Astrocyte of the spinal cord (primary cell): ENCODE results near the gene ABCC8.

Experiments
- DNase-seq: peaks from one replicate; pipeline ENCODE4 v3.0.0; 2011; ENCODE audit warnings: low read depth, low spot score
- H3K4me3 ChIP-seq: 2 replicates; pipeline ENCODE4 v1.5.1; 2011; ENCODE audit warnings: low read depth, mild to moderate bottlenecking, low read length, moderate library complexity
- CTCF ChIP-seq: IDR thresholded peaks from 2 replicates; pipeline ENCODE4 v1.5.1; 2012; ENCODE audit warnings: low read depth, mild to moderate bottlenecking, low read length, inconsistent platforms
- in situ Hi-C: cut with HindIII; loops from 2 replicates; pipeline ENCODE4 v1.10.0; 2017; ENCODE audit warnings: low sequenced_read_pairs

Gene ABCC8

GRCh38 chr11:17406818-17407149, 69.9 kb downstream of the ABCC8 start:
- no peak for TF ChIP-seq CTCF
- in situ Hi-C loops: no loop called here
- H3K4me3 ChIP-seq: no peak overlapping the region
- DNase-seq: no peak

GRCh38 chr11:17406082-17406817, 70.4 kb downstream of the ABCC8 start:
- DNase-seq: no peak
- TF ChIP-seq CTCF: no peak
- H3K4me3 ChIP-seq: no peak overlapping the region
- in situ Hi-C loops: no loop called here

GRCh38 chr11:17405232-17406005, 71.2 kb downstream of the ABCC8 start:
- in situ Hi-C loops: no loop called here
- H3K4me3 ChIP-seq: no peak overlapping the region
- TF ChIP-seq CTCF: no peak
- DNase-seq: peak; percentile 24

GRCh38 chr11:17403980-17404759, 72.5 kb downstream of the ABCC8 start:
- TF ChIP-seq CTCF: no peak
- no peak overlapping the region for H3K4me3 ChIP-seq
- in situ Hi-C loops: no loop called here
- no peak for DNase-seq

- no peak for TF ChIP-seq CTCF
- H3K4me3 ChIP-seq: no peak overlapping the region
- in situ Hi-C loops: no loop called here
- no peak for DNase-seq
Measured at GRCh38 chr11:17402486-17402885, 74.2 kb downstream of the ABCC8 start.

- no peak for TF ChIP-seq CTCF
- H3K4me3 ChIP-seq: no peak overlapping the region
- DNase-seq: no peak
- in situ Hi-C loops: no loop called here
Measured at GRCh38 chr11:17401841-17402240, 74.8 kb downstream of the ABCC8 start.
